Upper lobe of right lung (tissue), 1 donor: ENCODE measurements around the gene RIMKLB. TPM values are rescaled to one million over a fixed set of nuclear protein-coding genes. Genes with fewer than 3 reads are reported as not detected.
"Not testable (repeated sequence)": the region's sequence is repeated elsewhere in the genome, so short reads cannot be mapped to it uniquely, and the experiment has no call there.

Experiments
- ATAC-seq: fragments of 200-7000 bp; cut with Tn5 transposase; one replicate; pipeline ENCODE4 v1.9.1; 2020; ENCODE audit warnings: mild to moderate bottlenecking, moderate library complexity
- DNase-seq: peaks from one replicate; pipeline ENCODE4 v3.0.0-alpha.2; 2020
- H3K27ac ChIP-seq: fragments of 200-600 bp; one replicate; pipeline ENCODE4 v1.8.0; 2022
- H3K27me3 ChIP-seq: fragments of 200-600 bp; one replicate; pipeline ENCODE4 v1.8.0; 2022; ENCODE audit warnings: mild to moderate bottlenecking
- H3K36me3 ChIP-seq: fragments of 200-600 bp; one replicate; pipeline ENCODE4 v1.8.0; 2022
- H3K4me1 ChIP-seq: fragments of 200-600 bp; one replicate; pipeline ENCODE4 v1.8.0; 2022
- H3K4me3 ChIP-seq: fragments of 200-600 bp; one replicate; pipeline ENCODE4 v1.8.0; 2022; ENCODE audit warnings: mild to moderate bottlenecking
- H3K9me3 ChIP-seq: fragments of 200-600 bp; one replicate; pipeline ENCODE4 v1.8.0; 2022
- CTCF ChIP-seq: fragments of 200-600 bp; IDR thresholded peaks from one replicate; pipeline ENCODE4 v1.8.0; 2022; ENCODE audit warnings: antibody characterized with exemption
- intact Hi-C: fragments of 100-400 bp; cut with DNase I; formaldehyde crosslinking; loops from one replicate; pipeline ENCODE4 v1.11.0; 2022
- total RNA-seq: library from RNA; stranded (reverse); fragmentation: NEBNext Ultra II Directional; extraction: Animal tissue kit (Norgen Biotek cat#: 25700); gene quantifications from one replicate; pipeline ENCODE4 v1.2.1, GENCODE V29; 2021
- donor health status: DM: no; HTN: yes; CAD: no; lungs with severe emphysema.

RIMKLB gene
- total RNA-seq, 1 donor from 2014 or later: 32.0 TPM

- H3K9me3 ChIP-seq: no peaks in the 10 kb centered on the region
- no peak for TF ChIP-seq CTCF
- H3K36me3 ChIP-seq: peaks cover 19% of the 10 kb centered on the region
- DNase-seq (no peak), ATAC-seq (no peak)
- intact Hi-C loops: no loop called here
- no peaks in the 10 kb centered on the region for H3K27me3 ChIP-seq
- no peak overlapping the region for H3K4me3 ChIP-seq
- H3K27ac ChIP-seq: no peak overlapping the region
- no peaks in the 10 kb centered on the region for H3K4me1 ChIP-seq
Measured at GRCh38 chr12:8722286-8722800, 24.6 kb downstream of the RIMKLB start.

GRCh38 chr12:8734873-8735381, 37.1 kb downstream of the RIMKLB start:
- no peak overlapping the region for H3K4me3 ChIP-seq
- DNase-seq: no peak
- intact Hi-C loops: no loop called here
- H3K27me3 ChIP-seq: no peaks in the 10 kb centered on the region
- no peak for ATAC-seq
- no peak for TF ChIP-seq CTCF
- H3K27ac ChIP-seq: no peak overlapping the region
- peaks cover 13% of the 10 kb centered on the region for H3K4me1 ChIP-seq
- H3K9me3 ChIP-seq: no peaks in the 10 kb centered on the region
- no peaks in the 10 kb centered on the region for H3K36me3 ChIP-seq

- H3K27ac ChIP-seq: no peak overlapping the region
- H3K36me3 ChIP-seq: no peaks in the 10 kb centered on the region
- DNase-seq (no peak), ATAC-seq (no peak)
- no peaks in the 10 kb centered on the region for H3K9me3 ChIP-seq
- intact Hi-C loops: no loop called here
- TF ChIP-seq CTCF: no peak
- H3K4me1 ChIP-seq: no peaks in the 10 kb centered on the region
- H3K27me3 ChIP-seq: no peaks in the 10 kb centered on the region
- no peak overlapping the region for H3K4me3 ChIP-seq
Measured at GRCh38 chr12:8742501-8742900, 44.7 kb downstream of the RIMKLB start.

- H3K36me3 ChIP-seq, H3K4me3 ChIP-seq, intact Hi-C loops, DNase-seq, ATAC-seq, H3K9me3 ChIP-seq, H3K27ac ChIP-seq, H3K4me1 ChIP-seq, H3K27me3 ChIP-seq: not testable (repeated sequence)
Measured at GRCh38 chr12:8743121-8743520, 45.3 kb downstream of the RIMKLB start.

- H3K27me3 ChIP-seq, intact Hi-C loops, H3K27ac ChIP-seq, H3K36me3 ChIP-seq, DNase-seq, H3K4me1 ChIP-seq, H3K4me3 ChIP-seq, ATAC-seq, H3K9me3 ChIP-seq: not testable (repeated sequence)
Measured at GRCh38 chr12:8745631-8746030, 47.8 kb downstream of the RIMKLB start.

GRCh38 chr12:8746046-8746445, 48.3 kb downstream of the RIMKLB start:
- TF ChIP-seq CTCF: no peak
- no peak for DNase-seq
- H3K27me3 ChIP-seq: no peaks in the 10 kb centered on the region
- no peaks in the 10 kb centered on the region for H3K9me3 ChIP-seq
- ATAC-seq: no peak
- no peaks in the 10 kb centered on the region for H3K4me1 ChIP-seq
- peaks cover 4% of the 10 kb centered on the region for H3K36me3 ChIP-seq
- no peak overlapping the region for H3K4me3 ChIP-seq
- intact Hi-C loops: no loop called here
- no peak overlapping the region for H3K27ac ChIP-seq

- H3K27me3 ChIP-seq, H3K4me3 ChIP-seq, ATAC-seq, DNase-seq, H3K9me3 ChIP-seq, intact Hi-C loops, H3K4me1 ChIP-seq, H3K27ac ChIP-seq: not testable (repeated sequence)
- H3K36me3 ChIP-seq: peaks cover 10% of the 10 kb centered on the region
Measured at GRCh38 chr12:8760076-8760475, 62.3 kb downstream of the RIMKLB start.

GRCh38 chr12:8762701-8763100, 64.9 kb downstream of the RIMKLB start:
- H3K27me3 ChIP-seq, H3K4me3 ChIP-seq, H3K27ac ChIP-seq, H3K36me3 ChIP-seq, H3K9me3 ChIP-seq, ATAC-seq, DNase-seq, H3K4me1 ChIP-seq, intact Hi-C loops: not testable (repeated sequence)

GRCh38 chr12:8766121-8766520, 68.3 kb downstream of the RIMKLB start:
- H3K4me1 ChIP-seq, H3K4me3 ChIP-seq, H3K27me3 ChIP-seq, H3K27ac ChIP-seq, H3K9me3 ChIP-seq, ATAC-seq, H3K36me3 ChIP-seq, intact Hi-C loops, DNase-seq: not testable (repeated sequence)
